Stimulated activated CD8-positive, alpha-beta memory T cell treated with anti-CD3 and anti-CD28 coated beads, Interleukin-2, amount 100 ng/mL, for 48 hours (primary cell): ENCODE data around the gene SNTG2.

Experiments
- DNase-seq, 2 donors: peaks; one replicate each; pipeline ENCODE4 v3.0.0-alpha.2; 2020; ENCODE audit warnings: low read depth in 2 of 2

SNTG2 gene

GRCh38 chr2:1235806-1236205, 285.2 kb downstream of the SNTG2 start:
- DNase-seq = no peak

DNA sequence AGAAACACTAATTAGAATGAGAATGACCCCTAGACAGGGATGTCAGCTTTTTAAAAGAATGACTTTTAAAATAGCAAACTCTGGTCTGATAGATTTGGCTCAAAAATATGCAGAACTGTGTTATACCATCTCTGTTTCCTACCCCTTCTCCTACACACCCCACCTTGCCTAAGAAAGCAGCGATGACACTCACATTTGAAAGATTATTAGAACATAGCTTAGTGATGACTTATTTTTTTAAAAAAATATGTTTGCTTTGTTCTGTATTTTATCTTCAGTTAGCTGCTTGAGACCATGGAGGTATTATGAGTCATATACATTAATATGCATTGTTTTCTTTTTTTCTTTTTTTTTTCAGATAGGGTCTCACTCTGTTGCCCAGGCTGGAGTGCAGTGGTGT, 286.0 kb downstream of the SNTG2 start:
- no peak for DNase-seq

DNA sequence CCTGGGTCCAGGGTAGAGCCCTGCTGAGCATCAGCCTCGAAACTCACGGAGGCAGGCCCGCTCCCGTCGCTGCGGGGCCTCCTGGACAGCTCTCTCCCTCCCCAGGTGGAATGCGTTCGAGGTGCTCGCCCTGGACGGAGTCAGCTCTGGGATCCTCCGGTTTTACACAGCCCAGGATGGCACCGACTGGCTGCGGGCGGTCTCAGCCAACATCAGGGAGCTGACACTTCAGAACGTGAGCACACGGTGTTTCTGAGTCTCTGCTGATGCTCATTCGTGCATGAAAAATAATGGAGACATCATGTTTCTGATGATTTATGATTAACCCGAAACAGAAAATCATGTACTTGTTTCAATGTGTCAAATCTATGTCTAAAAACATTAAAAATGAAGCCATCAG, 287.1 kb downstream of the SNTG2 start:
- no peak for DNase-seq

DNA sequence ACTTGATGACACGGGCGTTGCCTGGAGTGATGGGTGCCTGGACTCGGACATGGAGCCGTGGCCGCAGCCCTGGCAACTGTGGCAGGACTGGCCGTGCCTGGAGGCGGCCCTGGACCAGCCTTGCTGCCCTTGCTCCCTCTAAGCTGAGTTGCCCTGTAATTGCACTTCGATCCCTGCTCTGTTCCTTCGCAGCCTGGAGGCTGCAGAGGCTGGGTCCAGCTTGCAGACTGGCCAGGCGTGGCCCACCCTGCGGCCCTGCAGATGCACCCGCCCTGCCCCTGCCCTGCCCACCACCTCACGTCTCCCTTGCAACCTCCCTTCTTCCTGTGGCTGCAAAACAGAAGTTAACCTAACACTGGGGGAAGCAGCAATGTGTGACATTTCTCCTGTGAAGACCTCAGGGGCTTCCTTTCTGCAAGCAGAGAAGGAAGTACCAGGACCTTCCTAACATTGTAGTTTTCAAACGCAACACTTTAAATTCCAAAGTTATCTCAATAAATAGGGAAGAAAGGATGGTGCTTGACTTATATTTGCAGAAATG, 288.0 kb downstream of the SNTG2 start:
- DNase-seq = no peak

DNA sequence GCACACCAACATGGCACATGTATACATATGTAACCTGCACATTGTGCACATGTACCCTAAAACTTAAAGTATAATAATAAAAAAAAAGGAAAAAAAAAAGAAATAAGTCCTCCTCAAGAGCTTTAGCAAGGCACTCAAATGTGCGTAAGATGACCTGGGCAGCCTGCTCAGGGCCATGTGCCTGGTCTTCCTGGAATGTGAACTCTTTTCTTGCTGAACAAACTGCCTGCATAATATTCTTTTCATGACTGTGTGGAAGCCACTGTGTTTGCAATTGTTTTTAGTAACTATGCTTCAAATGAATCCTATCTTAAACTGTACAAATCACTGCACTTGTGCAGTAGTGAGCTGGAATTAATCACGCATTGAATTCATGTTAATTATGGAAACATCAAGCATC, 294.5 kb downstream of the SNTG2 start:
- no peak for DNase-seq

DNA sequence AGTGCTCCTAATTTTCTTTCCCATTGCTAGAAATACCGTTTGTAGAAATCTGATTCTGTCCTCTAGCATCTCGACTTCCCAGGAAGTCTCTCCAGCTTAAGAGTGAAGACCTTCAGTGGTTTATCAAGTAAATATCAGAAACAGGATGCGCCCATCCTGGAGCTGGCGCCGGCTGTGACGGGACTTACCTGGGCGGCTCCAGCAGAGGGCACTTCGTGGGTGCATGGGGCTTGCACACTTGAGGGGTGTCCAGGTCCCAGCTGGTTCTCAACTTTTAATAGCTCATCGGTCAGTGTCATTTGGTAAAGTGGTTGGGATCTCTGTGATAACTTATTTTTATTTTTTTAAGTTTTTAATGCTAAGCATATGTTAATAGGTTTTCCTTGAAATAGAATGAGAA, 295.6 kb downstream of the SNTG2 start:
- DNase-seq = no peak

GRCh38 chr2:1246991-1247390, 296.3 kb downstream of the SNTG2 start:
- DNase-seq = no peak

- DNase-seq = no peak
Measured at GRCh38 chr2:1248187-1248586, 297.5 kb downstream of the SNTG2 start.

DNA sequence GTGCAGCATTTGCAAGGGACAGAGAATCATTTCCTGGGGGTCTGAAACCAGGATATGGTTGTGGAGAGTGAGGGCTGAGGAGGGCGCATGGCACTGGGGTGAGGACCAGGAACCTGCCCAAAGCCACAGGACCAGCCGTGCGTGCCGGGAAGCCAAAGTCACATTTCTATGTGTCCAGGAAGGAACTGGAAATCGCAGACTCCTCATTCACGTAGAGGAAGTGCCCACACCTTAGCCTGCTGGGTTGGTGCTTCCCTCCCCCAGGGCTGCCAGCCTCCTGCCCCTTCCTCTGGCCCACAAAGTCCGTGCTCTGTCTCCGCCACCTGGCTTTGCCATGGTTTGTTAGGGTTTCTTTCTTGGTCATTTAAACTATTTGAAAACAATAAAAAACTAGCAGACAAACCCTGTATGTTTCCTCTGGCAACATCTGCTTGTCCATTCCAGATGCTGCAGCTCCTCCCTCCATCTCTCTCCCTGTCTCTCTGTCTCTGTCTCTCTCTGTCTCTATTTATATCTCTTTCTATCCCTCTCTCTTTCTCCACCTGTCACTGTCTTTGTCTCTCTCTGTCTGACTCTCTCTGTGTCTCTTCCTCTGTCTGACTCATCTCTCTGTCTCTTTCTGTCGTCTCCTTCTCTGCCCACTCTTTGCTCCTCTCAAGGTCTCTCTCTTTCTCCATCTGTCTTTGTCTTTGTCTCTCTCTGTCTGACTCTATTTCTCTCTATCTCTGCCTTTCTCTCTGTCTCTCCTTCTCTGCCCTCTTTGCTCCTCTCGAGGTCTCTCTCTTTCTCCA, 299.4 kb downstream of the SNTG2 start:
- no peak for DNase-seq

- no peak for DNase-seq
Measured at GRCh38 chr2:1251520-1251919, 300.9 kb downstream of the SNTG2 start.

GRCh38 chr2:1253629-1254028, 303.0 kb downstream of the SNTG2 start:
- DNase-seq = no peak

DNA sequence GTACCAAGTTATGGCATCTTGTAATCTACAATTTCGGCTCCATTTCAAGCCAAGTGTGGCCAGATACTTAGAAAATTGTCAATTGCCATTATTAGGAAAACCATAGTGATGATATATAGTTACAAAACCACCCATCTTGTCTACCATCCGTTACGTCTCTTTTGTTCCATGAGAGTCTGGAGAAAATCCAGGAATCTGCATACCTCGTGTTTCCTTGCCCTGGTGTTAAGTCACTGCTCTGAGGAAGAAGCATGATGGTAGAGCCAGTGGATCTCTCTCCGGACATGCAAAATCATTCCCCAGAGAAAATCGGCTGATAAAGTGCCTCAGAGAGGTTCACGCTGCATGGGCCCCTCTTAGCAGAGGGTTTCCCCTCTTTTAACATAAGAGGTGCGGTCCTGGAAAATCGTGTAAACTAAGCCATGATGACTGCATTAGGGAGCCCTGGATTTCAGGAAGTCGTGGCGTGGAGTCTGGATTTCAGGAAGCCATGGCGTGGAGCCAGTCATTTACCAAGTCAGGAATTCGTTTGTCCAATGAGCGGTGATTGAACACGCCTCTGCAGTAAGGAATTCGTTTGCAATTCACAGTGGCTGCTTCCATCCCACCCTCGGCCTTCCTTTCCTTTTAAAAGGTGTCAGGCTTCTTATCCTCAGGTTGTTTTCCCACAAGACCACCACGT, 304.2 kb downstream of the SNTG2 start:
- DNase-seq = no peak

GRCh38 chr2:1256632-1257324, 306.1 kb downstream of the SNTG2 start:
- no peak for DNase-seq

- DNase-seq = no peak
Measured at GRCh38 chr2:1257334-1257733, 306.7 kb downstream of the SNTG2 start.

- no peak for DNase-seq
Measured at GRCh38 chr2:1259746-1260145, 309.1 kb downstream of the SNTG2 start.

DNA sequence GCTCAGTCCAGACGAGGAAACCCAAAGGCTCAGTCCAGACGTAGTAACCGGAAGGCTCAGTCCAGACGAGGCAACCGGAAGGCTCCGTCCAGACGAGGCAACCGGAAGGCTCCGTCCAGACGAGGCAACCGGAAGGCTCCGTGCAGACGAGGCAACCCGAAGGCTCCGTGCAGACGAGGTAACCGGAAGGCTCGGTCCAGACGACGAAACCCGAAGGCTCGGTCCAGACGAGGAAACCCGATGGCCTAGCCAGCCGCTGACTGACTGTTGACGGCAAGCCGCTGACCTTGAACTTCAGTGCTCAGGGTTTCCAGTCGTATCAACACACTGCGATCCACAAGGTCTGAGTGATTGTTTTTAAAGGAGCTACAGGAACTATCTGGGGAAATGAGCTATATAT, 312.0 kb downstream of the SNTG2 start:
- DNase-seq = no peak

GRCh38 chr2:1265454-1265853, 314.8 kb downstream of the SNTG2 start:
- DNase-seq = no peak

DNA sequence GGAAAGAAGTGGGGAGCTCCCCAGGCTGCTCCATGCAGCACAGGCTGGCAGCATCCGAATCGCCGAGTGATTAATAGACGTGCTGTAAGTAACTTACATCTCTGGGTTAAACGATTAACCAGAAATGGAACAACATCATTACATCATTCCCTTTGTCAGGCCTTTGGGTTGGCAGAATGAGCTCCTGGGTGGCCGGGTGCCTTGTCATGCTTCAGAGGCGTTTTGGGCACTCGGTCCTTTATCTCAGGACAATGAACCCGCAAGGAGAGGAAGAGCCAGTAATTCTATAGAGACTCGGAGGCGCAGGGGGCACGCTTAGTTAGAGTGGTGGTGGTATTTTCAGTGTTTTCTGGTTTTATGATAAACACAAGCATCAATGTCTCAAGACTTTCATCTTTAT, 315.7 kb downstream of the SNTG2 start:
- no peak for DNase-seq

DNA sequence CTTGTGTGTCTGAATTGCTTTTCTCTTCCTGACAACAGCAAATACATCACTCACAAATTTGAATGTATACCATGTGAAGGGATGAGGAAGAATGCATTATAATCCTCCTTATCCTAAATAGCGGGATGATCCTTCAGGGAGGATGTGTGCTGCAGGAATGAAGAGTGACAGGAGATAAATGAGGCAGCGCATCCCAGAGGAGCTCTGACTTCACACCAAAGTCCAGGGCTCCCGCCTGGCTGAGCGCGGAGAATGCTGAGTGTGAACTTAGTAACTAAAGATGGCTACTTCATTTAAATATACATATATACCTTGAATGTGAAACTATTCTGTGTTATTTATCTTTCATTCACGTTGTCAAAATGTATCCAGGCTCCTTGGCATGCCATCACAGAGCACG, 317.4 kb downstream of the SNTG2 start:
- DNase-seq = no peak

GRCh38 chr2:1269812-1270211, 319.2 kb downstream of the SNTG2 start:
- DNase-seq = no peak

DNA sequence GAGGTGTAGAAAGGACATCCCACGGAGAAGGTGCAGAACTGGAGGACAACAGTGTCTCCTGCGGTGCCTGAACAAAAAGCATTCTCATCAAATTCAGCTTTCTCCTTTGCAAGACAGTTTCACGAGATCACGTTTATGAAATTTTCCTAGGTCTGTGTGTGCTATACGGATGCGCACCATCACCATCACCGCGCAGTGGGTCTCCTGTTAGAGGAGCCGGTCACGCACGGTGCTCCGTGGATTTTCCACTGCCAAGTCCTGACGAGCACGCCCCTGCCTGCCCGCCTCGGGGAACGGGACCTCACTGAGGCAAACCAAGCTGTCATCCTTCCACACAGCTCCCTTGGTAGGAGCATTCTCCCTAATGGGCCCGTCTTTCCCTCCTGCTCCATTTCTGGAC, 322.2 kb downstream of the SNTG2 start:
- no peak for DNase-seq

DNA sequence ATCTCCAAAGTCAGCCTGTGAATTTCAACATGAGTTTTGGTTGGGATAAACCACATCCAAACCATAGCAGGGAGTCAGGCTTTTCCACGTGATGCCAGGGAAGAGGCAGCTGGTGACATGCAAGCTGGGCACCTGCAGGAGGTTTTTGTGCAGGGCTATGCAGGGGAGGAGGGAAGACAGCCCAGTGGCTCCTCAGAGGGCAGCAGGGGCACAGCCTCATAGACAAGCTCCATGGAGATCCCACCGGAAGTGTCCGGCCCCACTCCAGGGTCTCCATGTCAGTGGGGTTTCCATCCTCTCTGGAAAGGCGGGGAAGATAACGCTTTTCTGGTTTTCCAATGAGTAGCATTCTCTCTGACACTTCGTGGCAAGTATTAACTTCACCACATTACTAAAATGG, 327.0 kb downstream of the SNTG2 start:
- DNase-seq = no peak

DNA sequence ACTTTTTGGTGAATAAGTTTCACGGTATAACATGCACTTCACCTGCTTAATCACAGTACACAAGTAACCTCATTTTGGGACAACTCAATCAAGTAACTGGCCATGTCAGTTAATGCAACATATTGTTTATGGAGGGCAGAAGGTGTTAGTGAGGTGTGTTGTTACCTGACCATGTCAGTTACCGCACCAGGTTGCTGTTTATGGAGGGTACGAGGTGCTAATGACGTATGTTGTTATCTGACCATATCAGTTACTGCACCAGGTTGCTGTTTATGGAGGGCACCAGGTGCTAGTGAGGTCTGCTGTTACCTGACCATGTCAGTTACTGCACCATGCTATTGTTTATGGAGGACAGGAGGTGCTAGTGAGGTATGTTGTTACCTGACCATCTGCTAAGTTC, 327.5 kb downstream of the SNTG2 start:
- no peak for DNase-seq
